Measurements from ENCODE around the gene RBM48. TPM values are rescaled to one million over a fixed set of nuclear protein-coding genes. Genes with fewer than 3 reads are reported as not detected.

RBM48 gene
- total RNA-seq, 5 donors from 2014 or later (not counting 1 experiment from before 2014, with no cell fraction given): 23.9 to 37.1 (median 29.6) TPM

DNA sequence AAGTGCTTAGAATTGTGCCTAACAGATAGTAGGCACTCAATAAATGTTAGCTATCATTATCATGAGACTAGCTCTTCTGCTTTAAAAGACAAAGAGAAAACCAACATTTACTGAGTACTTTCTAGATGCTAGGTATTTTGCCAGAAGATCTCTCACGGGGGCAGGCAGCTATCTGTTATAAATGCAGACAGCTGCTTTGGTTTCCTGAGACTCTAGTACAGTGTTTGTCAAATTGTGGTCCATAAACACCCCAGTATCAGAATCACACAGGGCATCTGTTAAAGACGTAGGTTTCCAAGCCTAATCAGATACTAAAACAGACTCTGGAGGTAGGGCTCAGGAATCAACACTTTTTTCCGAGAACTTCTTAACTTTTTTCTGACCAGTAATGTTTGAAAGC, 47.7 kb downstream of the RBM48 start:
- no peak overlapping the region for H3K27ac Mint-ChIP-seq
- H3K4me3 Mint-ChIP-seq: no peak overlapping the region
- H3K9me3 Mint-ChIP-seq: no peaks in the 10 kb centered on the region
- no peaks in the 10 kb centered on the region for H3K9me3 ChIP-seq
- H3K27me3 Mint-ChIP-seq: no peaks in the 10 kb centered on the region
- no peak for DNase-seq
- H3K27ac ChIP-seq (ENCODE audit: low read length): no peak overlapping the region
- peaks cover 39% of the 10 kb centered on the region for H3K36me3 Mint-ChIP-seq
- no peak overlapping the region for H3K4me3 ChIP-seq (ENCODE audit: control insufficient read depth in 1 of 2, extremely low read depth in 1 of 2, low read length in 1 of 2)
- H3K4me1 ChIP-seq (ENCODE audit: control insufficient read depth in 1 of 2, extremely low read depth in 1 of 2, insufficient read depth in 2 of 2, low read length in 2 of 2): no peaks in the 10 kb centered on the region
- ChIA-PET CTCF (interaction anchor here in 1 of 2 donors (1.3 kb wide), 1 partner anchor 13 kb away, joined by 4 read pairs; no protein-coding TSS in a partner anchor), POLR2A (interaction anchor here (0.6 to 1.2 kb wide), 4 partner anchors 13 to 576 kb away, joined by 3 to 4 read pairs (median 3); partner anchors contain the start of genes PEX1 (in 1 of the 2) and RBM48 (in 1 of the 2))
- H3K4me1 Mint-ChIP-seq: peaks cover 3 to 10% (median 5%) of the 10 kb centered on the region in 3 donors
- ATAC-seq (replicated peaks in 1 of 4): no peak
- no CpG with 5 or more reads among the region's 3 CpGs for WGBS (ENCODE audit: insufficient coverage)
- no peaks in the 10 kb centered on the region for H3K27me3 ChIP-seq (replicated peaks in 1 of 2; ENCODE audit: control insufficient read depth in 2 of 2, extremely low read depth in 1 of 2, insufficient read depth in 2 of 2, low read length in 1 of 2)
- peaks cover 10 to 65% of the 10 kb centered on the region in 2 donors for H3K36me3 ChIP-seq (ENCODE audit: control insufficient read depth in 2 of 2, extremely low read depth in 1 of 2, insufficient read depth in 1 of 2, low read length in 1 of 2)

DNA sequence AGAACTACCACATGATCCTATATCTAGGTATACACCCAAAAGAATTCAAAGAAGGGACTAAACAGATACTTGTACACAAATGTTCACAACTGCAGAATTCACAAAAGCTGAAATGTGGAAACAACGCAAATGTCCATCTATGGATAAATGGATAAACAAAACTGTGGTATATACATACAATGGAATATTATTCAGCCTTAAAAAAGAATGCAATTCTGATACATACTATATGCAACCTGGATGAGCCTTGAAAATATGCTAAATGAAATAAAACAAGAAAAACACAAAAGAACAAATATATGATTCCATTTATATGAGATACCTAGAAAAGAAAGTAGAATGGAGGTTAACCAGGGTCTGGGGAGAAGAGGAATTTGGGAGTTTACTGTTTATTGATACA, 54.4 kb downstream of the RBM48 start:
- H3K27ac Mint-ChIP-seq: peak overlapping the region in 1 of 2 donors; percentile 43
- H3K27me3 Mint-ChIP-seq: no peaks in the 10 kb centered on the region
- POLR2A ChIA-PET: no interaction called here
- no CpG with 5 or more reads among the region's 1 CpG for WGBS (ENCODE audit: insufficient coverage)
- H3K9me3 Mint-ChIP-seq: peaks cover 0 to 3% (median 0%) of the 10 kb centered on the region in 3 donors
- Histone ChIP-seq H3K4me1 (ENCODE audit: control insufficient read depth in 1 of 2, extremely low read depth in 1 of 2, insufficient read depth in 2 of 2, low read length in 2 of 2) (peaks cover 6 to 10% of the 10 kb centered on the region in 2 experiments), H3K27me3 (replicated peaks in 1 of 2; ENCODE audit: control insufficient read depth in 2 of 2, extremely low read depth in 1 of 2, insufficient read depth in 2 of 2, low read length in 1 of 2) (no peaks in the 10 kb centered on the region), H3K27ac (ENCODE audit: low read length) (no peak overlapping the region), H3K9me3 (no peaks in the 10 kb centered on the region), H3K4me3 (ENCODE audit: control insufficient read depth in 1 of 2, extremely low read depth in 1 of 2, low read length in 1 of 2) (no peak overlapping the region), H3K36me3 (ENCODE audit: control insufficient read depth in 2 of 2, extremely low read depth in 1 of 2, insufficient read depth in 1 of 2, low read length in 1 of 2) (peaks cover 6 to 30% of the 10 kb centered on the region in 2 donors)
- H3K36me3 Mint-ChIP-seq: peaks cover 40% of the 10 kb centered on the region
- ATAC-seq (replicated peaks in 1 of 4) (no peak), DNase-seq (no peak)
- no peak overlapping the region for H3K4me3 Mint-ChIP-seq
- CTCF ChIA-PET: no interaction called here
- peaks cover 46 to 58% (median 48%) of the 10 kb centered on the region in 3 donors for H3K4me1 Mint-ChIP-seq

DNA sequence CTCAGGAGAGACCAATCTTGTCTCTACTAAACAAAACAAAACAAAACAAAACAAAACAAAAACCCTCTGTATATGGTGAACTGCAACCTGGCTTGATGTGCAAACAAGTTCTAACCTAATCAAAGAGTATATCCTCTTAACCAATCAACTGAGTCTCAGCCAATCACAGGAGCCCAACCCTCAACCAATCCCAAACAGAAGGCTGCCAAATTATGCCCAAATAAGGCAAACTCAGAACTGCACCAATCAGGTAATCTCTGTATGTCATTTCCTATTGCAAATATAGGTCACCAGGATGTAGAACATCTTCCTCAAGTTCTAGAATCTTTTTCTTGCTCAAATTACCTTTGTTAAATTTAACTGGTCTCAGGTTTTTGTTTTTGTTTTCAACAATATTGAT, 56.4 kb downstream of the RBM48 start:
- peak overlapping the region in 1 of 3 donors; percentile 22 for H3K4me3 Mint-ChIP-seq
- Histone ChIP-seq H3K27ac (ENCODE audit: low read length) (peak overlapping the region; percentile 1), H3K27me3 (replicated peaks in 1 of 2; ENCODE audit: control insufficient read depth in 2 of 2, extremely low read depth in 1 of 2, insufficient read depth in 2 of 2, low read length in 1 of 2) (no peaks in the 10 kb centered on the region), H3K36me3 (ENCODE audit: control insufficient read depth in 2 of 2, extremely low read depth in 1 of 2, insufficient read depth in 1 of 2, low read length in 1 of 2) (peaks cover 0 to 11% of the 10 kb centered on the region in 2 donors), H3K9me3 (no peaks in the 10 kb centered on the region), H3K4me3 (ENCODE audit: control insufficient read depth in 1 of 2, extremely low read depth in 1 of 2, low read length in 1 of 2) (no peak overlapping the region), H3K4me1 (ENCODE audit: control insufficient read depth in 1 of 2, extremely low read depth in 1 of 2, insufficient read depth in 2 of 2, low read length in 2 of 2) (peaks cover 19 to 20% of the 10 kb centered on the region in 2 experiments)
- DNase-seq: peak in 3 of 35 experiments; percentile 6 to 33 (median 11)
- H3K27me3 Mint-ChIP-seq: no peaks in the 10 kb centered on the region
- peaks cover 0 to 3% (median 0%) of the 10 kb centered on the region in 3 donors for H3K9me3 Mint-ChIP-seq
- ChIA-PET POLR2A (interaction anchor here in 1 of 2 donors (0.6 to 0.7 kb wide), 2 partner anchors 56 to 244 kb away, joined by 3 read pairs; partner anchors contain the start of genes PEX1 and RBM48), CTCF (interaction anchor here in 1 of 2 donors (0.6 kb wide), 1 partner anchor 21 kb away, joined by 3 read pairs; no protein-coding TSS in a partner anchor)
- peak overlapping the region; percentile 25 to 79 for H3K27ac Mint-ChIP-seq
- peaks cover 28% of the 10 kb centered on the region for H3K36me3 Mint-ChIP-seq
- H3K4me1 Mint-ChIP-seq: peaks cover 65 to 74% (median 66%) of the 10 kb centered on the region in 3 donors
- ATAC-seq (replicated peaks in 1 of 4): peak in 1 of 4 experiments; percentile 21

DNA sequence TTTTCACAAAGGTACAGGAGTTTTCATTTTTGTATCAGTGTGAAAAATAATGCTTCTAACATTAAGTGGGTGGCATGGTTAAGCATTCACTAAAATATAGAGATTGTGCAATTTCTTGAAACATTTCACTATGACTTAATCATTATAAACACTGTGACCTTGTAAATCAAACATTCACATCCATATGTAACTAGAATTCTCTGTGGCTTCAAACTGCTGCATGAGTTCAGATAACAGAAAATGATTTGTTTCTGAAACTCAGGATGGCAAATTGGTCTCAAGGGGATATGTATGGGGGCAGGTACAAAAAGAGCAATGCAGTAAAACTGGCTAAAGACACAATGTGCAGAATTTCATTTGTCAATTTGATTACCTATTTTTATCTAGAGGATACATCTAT, 57.8 kb downstream of the RBM48 start:
- ChIA-PET POLR2A (no interaction called here), CTCF (interaction anchor here in 1 of 2 donors (0.6 kb wide), 1 partner anchor 148 kb away, joined by 3 read pairs; no protein-coding TSS in a partner anchor)
- H3K27ac ChIP-seq (ENCODE audit: low read length): no peak overlapping the region
- DNase-seq (no peak), ATAC-seq (replicated peaks in 1 of 4) (no peak)
- H3K4me3 ChIP-seq (ENCODE audit: control insufficient read depth in 1 of 2, extremely low read depth in 1 of 2, low read length in 1 of 2): no peak overlapping the region
- H3K27me3 ChIP-seq (replicated peaks in 1 of 2; ENCODE audit: control insufficient read depth in 2 of 2, extremely low read depth in 1 of 2, insufficient read depth in 2 of 2, low read length in 1 of 2): no peaks in the 10 kb centered on the region
- Mint-ChIP-seq H3K9me3 (peaks cover 0 to 3% (median 0%) of the 10 kb centered on the region in 3 donors), H3K4me1 (peaks cover 62 to 76% (median 70%) of the 10 kb centered on the region in 3 donors), H3K36me3 (peaks cover 22% of the 10 kb centered on the region), H3K27ac (peak overlapping the region; percentile 35 to 74), H3K27me3 (no peaks in the 10 kb centered on the region), H3K4me3 (peak overlapping the region in 1 of 3 donors; percentile 2)
- no peaks in the 10 kb centered on the region for H3K9me3 ChIP-seq
- H3K36me3 ChIP-seq (ENCODE audit: control insufficient read depth in 2 of 2, extremely low read depth in 1 of 2, insufficient read depth in 1 of 2, low read length in 1 of 2): no peaks in the 10 kb centered on the region
- peaks cover 21 to 27% of the 10 kb centered on the region in 2 experiments for H3K4me1 ChIP-seq (ENCODE audit: control insufficient read depth in 1 of 2, extremely low read depth in 1 of 2, insufficient read depth in 2 of 2, low read length in 2 of 2)

DNA sequence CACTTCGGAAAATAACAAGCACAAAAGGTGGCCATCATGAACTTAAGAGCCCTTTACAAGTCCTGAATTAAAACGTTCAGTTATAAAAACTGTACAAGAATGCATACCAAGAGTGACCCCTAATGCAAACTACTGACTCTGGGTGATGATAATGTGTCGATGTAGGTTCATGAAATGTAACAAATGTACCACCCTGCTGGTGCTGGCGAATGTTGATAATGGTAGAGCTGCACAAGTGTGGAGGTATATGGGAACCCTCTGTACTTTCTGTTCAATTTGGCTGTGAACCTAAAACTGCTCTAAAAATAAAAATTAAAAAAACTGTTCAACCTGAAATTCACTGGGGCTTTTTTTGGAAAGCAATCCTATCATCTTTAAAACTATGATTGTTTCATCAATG, 58.2 kb downstream of the RBM48 start:
- POLR2A ChIA-PET: no interaction called here
- Mint-ChIP-seq H3K27ac (no peak overlapping the region), H3K9me3 (peaks cover 0 to 3% (median 0%) of the 10 kb centered on the region in 3 donors), H3K36me3 (peaks cover 22% of the 10 kb centered on the region), H3K4me1 (peaks cover 62 to 76% (median 68%) of the 10 kb centered on the region in 3 donors), H3K4me3 (peak overlapping the region in 2 of 3 donors; percentile 2 to 52), H3K27me3 (no peaks in the 10 kb centered on the region)
- ATAC-seq (replicated peaks in 1 of 4) (no peak), DNase-seq (no peak)
- Histone ChIP-seq H3K9me3 (no peaks in the 10 kb centered on the region), H3K27ac (ENCODE audit: low read length) (no peak overlapping the region), H3K27me3 (replicated peaks in 1 of 2; ENCODE audit: control insufficient read depth in 2 of 2, extremely low read depth in 1 of 2, insufficient read depth in 2 of 2, low read length in 1 of 2) (no peaks in the 10 kb centered on the region), H3K4me3 (ENCODE audit: control insufficient read depth in 1 of 2, extremely low read depth in 1 of 2, low read length in 1 of 2) (no peak overlapping the region), H3K4me1 (ENCODE audit: control insufficient read depth in 1 of 2, extremely low read depth in 1 of 2, insufficient read depth in 2 of 2, low read length in 2 of 2) (peaks cover 21 to 27% of the 10 kb centered on the region in 2 experiments), H3K36me3 (ENCODE audit: control insufficient read depth in 2 of 2, extremely low read depth in 1 of 2, insufficient read depth in 1 of 2, low read length in 1 of 2) (no peaks in the 10 kb centered on the region)
- CTCF ChIA-PET: interaction anchor here in 1 of 2 donors (4.8 kb wide), 1 partner anchor 58 kb away, joined by 28 read pairs; the partner anchor contains the start of genes PEX1 and RBM48
- 83% methylated on average over 1 of the region's 4 CpGs for WGBS (ENCODE audit: insufficient coverage)

Measured in T-cell (primary cell).